MCF 10A (cell line): ENCODE data around the gene EPB41. TPM values are rescaled to one million over a fixed set of nuclear protein-coding genes. Genes with fewer than 3 reads are reported as not detected.
"Not testable (repeated sequence)": the region's sequence is repeated elsewhere in the genome, so short reads cannot be mapped to it uniquely, and the experiment has no call there.

Experiments
- BruUV-seq: library from RNA; stranded (reverse); fragments of 400-500 nt; replicated peaks from 2 replicates; lab custom pipeline; 2021; lab: Mats Ljungman, UMichigan
- CTCF ChIA-PET: fragments of 300-600 bp; sonication (Branson Sonifier 250); formaldehyde crosslinking; extraction: SDS; loops from one replicate; lab custom pipeline; 2021; ENCODE audit warnings: antibody characterized with exemption, inconsistent platforms; lab: Yijun Ruan, JAX
- POLR2A ChIA-PET: fragments of 300-600, 350-650 bp; sonication (Branson Sonifier 250); formaldehyde crosslinking; extraction: SDS; loops from one replicate; lab custom pipeline; 2020; ENCODE audit warnings: antibody characterized with exemption, inconsistent platforms; lab: Yijun Ruan, JAX
- DNase-seq: peaks from one replicate; pipeline ENCODE4 v3.0.0-alpha.2; 2018; ENCODE audit not compliant: unreplicated experiment
- H3K27ac Mint-ChIP-seq: one replicate; pipeline ENCODE4 v1.8.0; 2022; ENCODE audit warnings: mild to moderate bottlenecking, low read depth, mixed read lengths; ENCODE audit not compliant: unreplicated experiment
- H3K27me3 Mint-ChIP-seq: one replicate; pipeline ENCODE4 v1.8.0; 2022; ENCODE audit warnings: mixed read lengths; ENCODE audit not compliant: insufficient read depth, unreplicated experiment
- H3K36me3 Mint-ChIP-seq: one replicate; pipeline ENCODE4 v1.8.0; 2022; ENCODE audit warnings: mild to moderate bottlenecking, moderate library complexity, mixed read lengths; ENCODE audit not compliant: insufficient read depth, unreplicated experiment
- H3K4me1 Mint-ChIP-seq: one replicate; pipeline ENCODE4 v1.8.0; 2022; ENCODE audit warnings: mixed read lengths; ENCODE audit not compliant: insufficient read depth, unreplicated experiment
- H3K4me3 Mint-ChIP-seq: one replicate; pipeline ENCODE4 v1.8.0; 2022; ENCODE audit warnings: mild to moderate bottlenecking, moderate library complexity, mixed read lengths; ENCODE audit not compliant: unreplicated experiment
- H3K9me3 Mint-ChIP-seq: one replicate; pipeline ENCODE4 v1.8.0; 2022; ENCODE audit warnings: mixed read lengths; ENCODE audit not compliant: unreplicated experiment
- intact Hi-C: fragments of 100-400 bp; cut with micrococcal nuclease; formaldehyde crosslinking; loops from 2 replicates; pipeline ENCODE4 v1.14.1; 2022
- total RNA-seq: library from RNA; stranded (reverse); gene quantifications from 2 replicates; pipeline ENCODE4 v1.2.3, GENCODE V29; 2022
- TF ChIP-seq, protein P1 (sequence below): fragments of 200-600 bp; IDR thresholded peaks from one replicate; pipeline ENCODE4 v1.8.0; 2022; ENCODE audit warnings: antibody characterized with exemption, mild to moderate bottlenecking; ENCODE audit not compliant: unreplicated experiment

Gene EPB41
- total RNA-seq, 1 experiment from 2014 or later, result 15.0 TPM

DNA sequence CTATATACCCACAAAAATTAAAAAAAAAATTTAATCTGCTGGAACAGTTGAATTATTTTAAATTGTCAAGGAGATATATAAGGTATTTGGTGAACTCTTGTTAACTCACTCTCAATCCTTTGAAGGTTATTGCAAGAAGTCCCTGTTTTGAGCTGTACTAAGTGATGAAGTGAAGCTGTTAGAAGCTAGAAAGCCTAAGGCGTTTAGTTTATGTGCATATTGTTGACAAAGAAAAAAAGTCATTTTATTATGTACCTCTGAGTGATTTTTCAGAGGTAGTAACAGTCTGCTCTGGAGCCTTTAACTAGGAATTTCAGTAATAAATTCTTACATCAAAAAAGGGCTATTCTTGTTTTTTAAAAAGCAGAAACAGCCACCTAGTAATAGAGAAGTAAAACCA lies 149.7 kb downstream of the EPB41 start:
- Mint-ChIP-seq H3K4me1 (no peaks in the 10 kb centered on the region), H3K27me3 (no peaks in the 10 kb centered on the region), H3K9me3 (no peaks in the 10 kb centered on the region), H3K4me3 (no peak overlapping the region), H3K36me3 (peaks cover 5% of the 10 kb centered on the region), H3K27ac (no peak overlapping the region)
- ChIA-PET POLR2A (interaction anchor here (0.7 kb wide), 1 partner anchor 395 kb away, joined by 4 read pairs; the partner anchor contains the start of gene GMEB1), CTCF (interaction anchor here (0.7 kb wide), 1 partner anchor 21 kb away, joined by 3 read pairs; no protein-coding TSS in a partner anchor)
- TF ChIP-seq, protein P1, sequence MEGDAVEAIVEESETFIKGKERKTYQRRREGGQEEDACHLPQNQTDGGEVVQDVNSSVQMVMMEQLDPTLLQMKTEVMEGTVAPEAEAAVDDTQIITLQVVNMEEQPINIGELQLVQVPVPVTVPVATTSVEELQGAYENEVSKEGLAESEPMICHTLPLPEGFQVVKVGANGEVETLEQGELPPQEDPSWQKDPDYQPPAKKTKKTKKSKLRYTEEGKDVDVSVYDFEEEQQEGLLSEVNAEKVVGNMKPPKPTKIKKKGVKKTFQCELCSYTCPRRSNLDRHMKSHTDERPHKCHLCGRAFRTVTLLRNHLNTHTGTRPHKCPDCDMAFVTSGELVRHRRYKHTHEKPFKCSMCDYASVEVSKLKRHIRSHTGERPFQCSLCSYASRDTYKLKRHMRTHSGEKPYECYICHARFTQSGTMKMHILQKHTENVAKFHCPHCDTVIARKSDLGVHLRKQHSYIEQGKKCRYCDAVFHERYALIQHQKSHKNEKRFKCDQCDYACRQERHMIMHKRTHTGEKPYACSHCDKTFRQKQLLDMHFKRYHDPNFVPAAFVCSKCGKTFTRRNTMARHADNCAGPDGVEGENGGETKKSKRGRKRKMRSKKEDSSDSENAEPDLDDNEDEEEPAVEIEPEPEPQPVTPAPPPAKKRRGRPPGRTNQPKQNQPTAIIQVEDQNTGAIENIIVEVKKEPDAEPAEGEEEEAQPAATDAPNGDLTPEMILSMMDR, result no peak
- no peak for DNase-seq
- intact Hi-C loops, result no loop called here
- no TSS peak for BruUV-seq

DNA sequence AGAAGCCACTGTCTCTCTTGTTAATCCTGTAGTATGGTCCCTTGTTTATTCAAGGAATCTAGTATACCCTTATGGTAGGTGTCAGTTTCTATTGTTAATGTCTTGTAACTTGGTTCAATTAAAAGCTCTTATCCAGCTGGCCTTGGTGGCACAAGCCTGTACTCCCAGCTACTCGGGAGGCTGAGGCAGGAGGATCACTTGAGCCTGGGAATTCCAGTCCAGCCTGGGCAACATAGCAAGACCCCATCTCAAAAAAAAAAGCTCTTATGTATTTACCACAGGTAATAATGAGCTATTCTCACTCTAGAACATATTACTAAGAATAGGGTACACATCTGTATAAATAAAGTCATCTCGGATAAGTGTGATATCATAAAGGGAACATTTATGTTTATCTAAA lies 162.8 kb downstream of the EPB41 start:
- Mint-ChIP-seq H3K27me3 (no peaks in the 10 kb centered on the region), H3K9me3 (no peaks in the 10 kb centered on the region), H3K4me3 (no peak overlapping the region), H3K4me1 (no peaks in the 10 kb centered on the region), H3K27ac (no peak overlapping the region), H3K36me3 (peaks cover 13% of the 10 kb centered on the region)
- no TSS peak for BruUV-seq
- TF ChIP-seq, protein P1, result no peak
- CTCF ChIA-PET, result interaction anchor here (1.2 kb wide), 1 partner anchor 12 kb away, joined by 5 read pairs; no protein-coding TSS in a partner anchor
- DNase-seq, result no peak
- intact Hi-C loops, result no loop called here
- POLR2A ChIA-PET, result no interaction called here

DNA sequence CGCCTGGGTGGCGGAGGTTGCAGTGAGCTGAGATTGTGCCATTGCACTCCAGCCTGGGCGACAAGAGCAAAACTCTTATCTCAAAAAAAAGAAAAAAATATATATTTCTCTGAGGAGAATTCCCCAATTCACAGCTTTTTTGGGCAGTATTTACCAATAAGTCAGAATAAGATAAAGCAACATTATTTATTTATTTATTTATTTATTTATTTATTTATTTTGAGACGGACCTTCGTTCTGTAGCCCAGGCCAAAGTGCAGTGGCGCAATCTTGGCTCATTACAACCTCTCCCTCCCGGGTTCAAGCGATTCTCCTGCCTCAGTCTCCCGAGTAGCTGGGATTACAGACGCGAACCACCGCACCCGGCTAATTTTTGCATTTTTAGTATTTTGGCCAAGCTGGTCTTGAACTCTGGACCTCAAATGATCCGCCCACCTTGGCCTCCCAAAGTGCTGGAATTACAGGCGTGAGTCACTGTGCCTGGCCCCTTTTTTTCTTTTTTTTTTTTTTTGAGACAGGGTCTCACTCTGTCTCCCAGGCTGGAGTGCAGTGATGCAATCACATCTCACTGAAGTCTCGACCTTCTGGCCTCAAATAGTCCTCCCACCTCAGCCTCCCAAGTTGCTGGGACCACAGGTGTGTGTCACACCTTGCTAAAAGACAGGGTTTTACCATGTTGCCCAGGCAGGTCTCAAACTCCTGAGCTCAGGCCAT lies 165.7 kb downstream of the EPB41 start:
- intact Hi-C loops, BruUV-seq, H3K4me1 Mint-ChIP-seq, DNase-seq, H3K9me3 Mint-ChIP-seq, H3K27ac Mint-ChIP-seq, H3K4me3 Mint-ChIP-seq, H3K36me3 Mint-ChIP-seq, H3K27me3 Mint-ChIP-seq, POLR2A ChIA-PET: not testable (repeated sequence)
- CTCF ChIA-PET, result interaction anchor here (0.6 kb wide), 1 partner anchor 16 kb away, joined by 3 read pairs; no protein-coding TSS in a partner anchor

DNA sequence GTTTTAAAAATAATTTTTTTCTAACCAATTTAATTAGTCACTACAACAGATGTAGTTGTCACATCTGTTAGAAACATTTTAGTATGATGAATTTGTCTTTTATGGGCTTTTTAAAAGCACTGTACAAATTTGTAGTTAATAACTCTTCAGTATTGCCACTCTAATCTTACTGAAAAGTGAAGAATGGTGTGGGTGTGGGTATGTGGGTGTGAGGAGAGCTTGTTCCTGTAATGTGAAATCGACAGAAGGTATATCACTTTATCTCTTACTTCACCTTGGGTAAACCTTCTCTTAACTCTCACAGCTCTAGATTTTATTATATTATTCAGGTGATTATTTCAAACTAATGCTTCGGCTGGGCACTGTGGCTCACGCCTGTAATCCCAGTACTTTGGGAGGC lies 166.8 kb downstream of the EPB41 start:
- H3K4me1 Mint-ChIP-seq, result no peaks in the 10 kb centered on the region
- no peaks in the 10 kb centered on the region for H3K9me3 Mint-ChIP-seq
- no peaks in the 10 kb centered on the region for H3K36me3 Mint-ChIP-seq
- no peaks in the 10 kb centered on the region for H3K27me3 Mint-ChIP-seq
- ChIA-PET CTCF (interaction anchor here (0.6 to 0.7 kb wide), 2 partner anchors 19 to 119 kb away, joined by 3 read pairs; no protein-coding TSS in a partner anchor), POLR2A (interaction anchor here (1.0 to 1.2 kb wide), 2 partner anchors 8 to 9 kb away, joined by 3 to 4 read pairs; no protein-coding TSS in a partner anchor)
- intact Hi-C loops, result no loop called here
- H3K27ac Mint-ChIP-seq, result no peak overlapping the region
- TF ChIP-seq, protein P1, result no peak
- DNase-seq, result no peak
- H3K4me3 Mint-ChIP-seq, result no peak overlapping the region
- BruUV-seq, result no TSS peak
